HCT116 (cell line): ENCODE results near the gene ERGIC3. TPM values are rescaled to one million over a fixed set of nuclear protein-coding genes. Genes with fewer than 3 reads are reported as not detected.

Experiments
- ATAC-seq: fragments of 200-7000 bp; cut with Tn5 transposase; 2 replicates; pipeline ENCODE4 v1.9.1; 2020; ENCODE audit warnings: mild to moderate bottlenecking, moderate library complexity
- BruUV-seq: library from RNA; stranded (reverse); fragments of 400-500 nt; replicated peaks from 2 replicates; lab custom pipeline; 2021; lab: Mats Ljungman, UMichigan
- CTCF ChIA-PET: fragments of 300-600 bp; sonication (Branson Sonifier 250); formaldehyde crosslinking; loops from one replicate; lab custom pipeline; 2021; ENCODE audit warnings: antibody characterized with exemption; lab: Charles Lee
- POLR2A ChIA-PET: fragments of 300-600, 350-600 bp; sonication (Branson Sonifier 250); formaldehyde crosslinking; loops from one replicate; lab custom pipeline; 2021; ENCODE audit warnings: antibody characterized with exemption; lab: Charles Lee
- RAD21 ChIA-PET, 2 experiments: fragments of 300-600 bp; sonication (Branson Sonifier 250); formaldehyde crosslinking; loops; one replicate each; lab custom pipeline; 2023; ENCODE audit warnings: low total read pairs in 2 of 2; ENCODE audit not compliant: uncharacterized antibody in 2 of 2, unreplicated experiment in 2 of 2, low non-redundant PET in 1 of 2; lab: Charles Lee
- DNase-seq: peaks from one replicate; pipeline ENCODE4 v3.0.0-alpha.2; 2010; ENCODE audit warnings: low read depth, low spot score
- H2AFZ ChIP-seq: fragments of 200-600 bp; shearing (Covaris generic), sonication (generic); 2 replicates; pipeline ENCODE4 v1.6.1; 2017; ENCODE audit warnings: low read depth, mixed run types, mixed read lengths, antibody characterized with exemption, low read length; ENCODE audit not compliant: poor library complexity, severe bottlenecking
- H3K27ac ChIP-seq: 2 replicates; pipeline ENCODE4 v1.5.1; 2012; ENCODE audit warnings: low read depth, low read length
- H3K27me3 ChIP-seq: fragments of 200-600 bp; sonication (generic); 2 replicates; pipeline ENCODE4 v1.6.1; 2016; ENCODE audit warnings: mixed run types, low read length, mixed read lengths; ENCODE audit not compliant: insufficient read depth
- H3K36me3 ChIP-seq, 2 experiments: fragments of 200-500 bp in 1 of 2; fragments of 200-600 bp in 1 of 2; sonication (Bioruptor generic) in 1 of 2; sonication (generic) in 1 of 2; 2 replicates each; pipeline versions ENCODE4 v1.5.1 to v1.6.1; 2014 to 2016; ENCODE audit warnings: low read length in 2 of 2, inconsistent platforms in 1 of 2, mixed read lengths in 1 of 2, mixed run types in 1 of 2; ENCODE audit not compliant: insufficient read depth in 2 of 2, control insufficient read depth in 1 of 2
- H3K4me1 ChIP-seq, 2 experiments: fragments of 200-600 bp in 1 of 2; sonication (generic) in 1 of 2; 2 replicates each; pipeline versions ENCODE4 v1.5.1 to v1.6.1; 2012 to 2017; ENCODE audit warnings: low read length in 2 of 2, inconsistent platforms in 1 of 2, mild to moderate bottlenecking in 1 of 2, mixed read lengths in 1 of 2, mixed run types in 1 of 2, moderate library complexity in 1 of 2; ENCODE audit not compliant: insufficient read depth in 2 of 2, control insufficient read depth in 1 of 2
- H3K4me2 ChIP-seq: fragments of 200-600 bp; sonication (generic); 2 replicates; pipeline ENCODE4 v1.6.1; 2017; ENCODE audit warnings: mixed run types, low read length, mixed read lengths
- H3K4me3 ChIP-seq, 2 experiments: fragments of 200-600 bp in 1 of 2; sonication (generic) in 1 of 2; replicated peaks in 1 of 2; 2 replicates each; pipeline ENCODE4 v1.5.1; 2011 to 2016; ENCODE audit warnings: low read length in 2 of 2, control low read depth in 1 of 2, low read depth in 1 of 2, mild to moderate bottlenecking in 1 of 2, mixed read lengths in 1 of 2, mixed run types in 1 of 2
- H3K79me2 ChIP-seq: fragments of 200-600 bp; sonication (generic); 2 replicates; pipeline ENCODE4 v1.6.1; 2017; ENCODE audit warnings: mild to moderate bottlenecking, mixed run types, low read length, moderate library complexity, mixed read lengths; ENCODE audit not compliant: insufficient read depth
- H3K9ac ChIP-seq: fragments of 200-600 bp; sonication (generic); 2 replicates; pipeline ENCODE4 v1.6.1; 2016; ENCODE audit warnings: low read length, mixed read lengths
- H3K9me2 ChIP-seq: fragments of 200-600 bp; sonication (generic), shearing (Covaris generic); 2 replicates; pipeline ENCODE4 v1.6.1; 2017; ENCODE audit warnings: mixed run types, mild to moderate bottlenecking, moderate library complexity; ENCODE audit not compliant: insufficient read depth
- H3K9me3 ChIP-seq, 2 experiments: fragments of 200-500 bp in 1 of 2; fragments of 200-600 bp in 1 of 2; sonication (Bioruptor generic) in 1 of 2; sonication (generic) in 1 of 2; 2 replicates each; pipeline ENCODE4 v1.6.1; 2014 to 2017; ENCODE audit warnings: low read length in 2 of 2, mixed read lengths in 2 of 2, inconsistent platforms in 1 of 2, low read depth in 1 of 2, mild to moderate bottlenecking in 1 of 2, mixed run types in 1 of 2, moderate library complexity in 1 of 2; ENCODE audit not compliant: control insufficient read depth in 1 of 2, insufficient read depth in 1 of 2
- H4K20me1 ChIP-seq: fragments of 200-600 bp; sonication (generic), shearing (Covaris generic); 2 replicates; pipeline ENCODE4 v1.6.1; 2017; ENCODE audit warnings: mixed run types, mild to moderate bottlenecking, moderate library complexity; ENCODE audit not compliant: insufficient read depth
- ATF3 ChIP-seq: IDR thresholded peaks from 2 replicates; pipeline ENCODE4 v1.6.1; 2012
- CBX3 ChIP-seq: IDR thresholded peaks from 2 replicates; pipeline ENCODE4 v1.6.1; 2012; ENCODE audit warnings: low read depth
- CEBPB ChIP-seq: IDR thresholded peaks from 2 replicates; pipeline ENCODE4 v1.6.1; 2012; ENCODE audit warnings: low read depth
- CTCF ChIP-seq, 3 experiments: fragments of 200-600 bp in 1 of 3; sonication (generic) in 1 of 3; IDR thresholded peaks in 2 of 3; conservative IDR thresholded peaks in 1 of 3; 2 replicates each; pipeline ENCODE4 v1.5.1; 2012 to 2017; ENCODE audit warnings: low read depth in 2 of 3, low read length in 2 of 3, antibody characterized with exemption in 1 of 3, borderline replicate concordance in 1 of 3, control low read depth in 1 of 3, mild to moderate bottlenecking in 1 of 3, mixed read lengths in 1 of 3, mixed run types in 1 of 3, moderate library complexity in 1 of 3; ENCODE audit not compliant: insufficient read depth in 1 of 3
- ELF1 ChIP-seq: IDR thresholded peaks from 2 replicates; pipeline ENCODE4 v1.6.1; 2012; ENCODE audit warnings: low read depth, borderline replicate concordance
- EZH2 ChIP-seq: fragments of 200-600 bp; sonication (generic); IDR thresholded peaks from 2 replicates; pipeline ENCODE4 v1.6.1; 2017; ENCODE audit warnings: antibody characterized with exemption, mixed run types
- FOSL1 ChIP-seq: IDR thresholded peaks from 2 replicates; pipeline ENCODE4 v1.6.1; 2012; ENCODE audit warnings: low read depth
- RAD21 ChIP-seq: IDR thresholded peaks from 2 replicates; pipeline ENCODE4 v1.6.1; 2012; ENCODE audit warnings: low read depth, mild to moderate bottlenecking
- SIN3A ChIP-seq: IDR thresholded peaks from 2 replicates; pipeline ENCODE4 v1.6.1; 2012; ENCODE audit warnings: low read depth
- SP1 ChIP-seq: IDR thresholded peaks from 2 replicates; pipeline ENCODE4 v1.6.1; 2012; ENCODE audit warnings: low read depth
- SRF ChIP-seq: IDR thresholded peaks from 2 replicates; pipeline ENCODE4 v1.6.1; 2012; ENCODE audit warnings: low read depth
- TCF7L2 ChIP-seq: IDR thresholded peaks from 2 replicates; pipeline ENCODE4 v1.7.0; 2011; ENCODE audit warnings: borderline replicate concordance, inconsistent platforms; ENCODE audit not compliant: insufficient read depth, insufficient read length; ENCODE audit errors: extremely low read depth
- intact Hi-C: fragments of 100-400 bp; cut with micrococcal nuclease; formaldehyde crosslinking; loops from 2 replicates; pipeline ENCODE4 v1.10.0; 2022
- total RNA-seq: library from RNA; stranded (reverse); gene quantifications from one replicate; pipeline ENCODE4 v1.2.1, GENCODE V29; 2021; ENCODE audit not compliant: unreplicated experiment
- TF ChIP-seq, protein P1 (sequence below): IDR thresholded peaks from 2 replicates; pipeline ENCODE4 v1.6.1; 2012; ENCODE audit warnings: low read depth

The ERGIC3 gene
- total RNA-seq, 1 experiment from 2014 or later, result 229 TPM

DNA sequence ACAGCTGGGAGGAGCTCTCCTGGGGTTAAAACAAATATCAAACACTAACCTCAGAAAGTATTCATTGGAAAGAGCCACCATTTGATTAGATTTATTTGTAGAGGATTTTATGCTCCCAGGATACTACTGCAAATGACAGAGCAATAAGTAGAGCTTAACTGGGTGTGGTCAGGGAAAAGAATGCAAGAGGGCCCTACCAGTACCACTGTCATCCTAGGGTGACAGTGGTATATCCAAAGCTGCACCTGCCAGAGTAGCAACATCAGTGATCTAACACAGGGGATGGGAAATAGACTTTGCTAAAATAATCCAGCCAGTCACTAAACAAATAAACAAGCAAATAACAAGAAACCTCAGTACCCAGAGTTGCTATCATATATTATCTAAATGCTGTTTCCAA lies 29.7 kb downstream of the ERGIC3 start:
- DNase-seq (no peak), ATAC-seq (no peak)
- ChIA-PET RAD21 (no interaction called here), CTCF (interaction anchor here (1.1 kb wide), 1 partner anchor 48 kb away, joined by 3 read pairs; no protein-coding TSS in a partner anchor), POLR2A (no interaction called here)
- no peak overlapping the region for H3K9ac ChIP-seq
- H3K36me3 ChIP-seq, result no peaks in the 10 kb centered on the region
- intact Hi-C loops, result no loop called here
- BruUV-seq, result no TSS peak
- no peak for TF ChIP-seq ELF1
- no peak for TF ChIP-seq SRF
- no peak for TF ChIP-seq EZH2
- no peak overlapping the region for H3K27ac ChIP-seq
- H3K9me3 ChIP-seq, result peaks cover 0 to 3% of the 10 kb centered on the region in 2 experiments; a peak in 1 of 4 replicates
- H3K4me2 ChIP-seq, result no peak overlapping the region
- no peaks in the 10 kb centered on the region for H4K20me1 ChIP-seq
- H3K9me2 ChIP-seq, result no peaks in the 10 kb centered on the region
- no peak overlapping the region for H3K4me3 ChIP-seq
- no peaks in the 10 kb centered on the region for H3K27me3 ChIP-seq
- no peak overlapping the region for H2AFZ ChIP-seq
- H3K4me1 ChIP-seq, result peaks cover 0 to 8% of the 10 kb centered on the region in 2 experiments; a peak in 2 of 4 replicates
- H3K79me2 ChIP-seq, result no peaks in the 10 kb centered on the region

DNA sequence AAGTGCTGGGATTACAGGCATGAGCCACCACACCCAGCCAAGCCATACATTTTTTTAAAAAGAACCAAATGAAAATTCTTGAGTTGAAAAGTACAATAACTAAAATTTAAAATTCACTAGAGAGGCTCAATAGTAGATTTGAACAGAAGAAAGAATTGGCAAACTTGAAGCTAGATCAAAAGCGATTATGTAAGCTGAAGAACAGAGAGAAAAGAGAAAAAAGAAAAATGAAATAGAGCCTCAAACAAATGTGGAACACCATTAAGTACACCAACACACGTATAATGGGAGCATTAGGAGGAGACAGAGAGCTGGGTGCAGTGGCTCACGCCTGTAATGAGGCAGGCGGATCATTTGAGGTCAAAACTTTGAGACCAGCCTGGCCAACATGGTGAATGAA lies 31.0 kb downstream of the ERGIC3 start:
- intact Hi-C loops, result no loop called here
- Histone ChIP-seq H4K20me1 (no peaks in the 10 kb centered on the region), H3K79me2 (no peaks in the 10 kb centered on the region), H3K4me2 (no peak overlapping the region), H2AFZ (no peak overlapping the region), H3K9ac (no peak overlapping the region), H3K27me3 (no peaks in the 10 kb centered on the region), H3K4me1 (peaks cover 0 to 8% of the 10 kb centered on the region in 2 experiments; a peak in 2 of 4 replicates), H3K36me3 (no peaks in the 10 kb centered on the region), H3K4me3 (no peak overlapping the region), H3K9me3 (peaks cover 0 to 3% of the 10 kb centered on the region in 2 experiments; a peak in 1 of 4 replicates), H3K9me2 (no peaks in the 10 kb centered on the region), H3K27ac (no peak overlapping the region)
- ChIA-PET CTCF (no interaction called here), RAD21 (no interaction called here), POLR2A (no interaction called here)
- DNase-seq, result no peak
- no TSS peak for BruUV-seq
- ATAC-seq, result no peak
- TF ChIP-seq CBX3, result no peak
- no peak for TF ChIP-seq SIN3A
- TF ChIP-seq RAD21, result no peak
- no peak for TF ChIP-seq FOSL1
- TF ChIP-seq, protein P1, sequence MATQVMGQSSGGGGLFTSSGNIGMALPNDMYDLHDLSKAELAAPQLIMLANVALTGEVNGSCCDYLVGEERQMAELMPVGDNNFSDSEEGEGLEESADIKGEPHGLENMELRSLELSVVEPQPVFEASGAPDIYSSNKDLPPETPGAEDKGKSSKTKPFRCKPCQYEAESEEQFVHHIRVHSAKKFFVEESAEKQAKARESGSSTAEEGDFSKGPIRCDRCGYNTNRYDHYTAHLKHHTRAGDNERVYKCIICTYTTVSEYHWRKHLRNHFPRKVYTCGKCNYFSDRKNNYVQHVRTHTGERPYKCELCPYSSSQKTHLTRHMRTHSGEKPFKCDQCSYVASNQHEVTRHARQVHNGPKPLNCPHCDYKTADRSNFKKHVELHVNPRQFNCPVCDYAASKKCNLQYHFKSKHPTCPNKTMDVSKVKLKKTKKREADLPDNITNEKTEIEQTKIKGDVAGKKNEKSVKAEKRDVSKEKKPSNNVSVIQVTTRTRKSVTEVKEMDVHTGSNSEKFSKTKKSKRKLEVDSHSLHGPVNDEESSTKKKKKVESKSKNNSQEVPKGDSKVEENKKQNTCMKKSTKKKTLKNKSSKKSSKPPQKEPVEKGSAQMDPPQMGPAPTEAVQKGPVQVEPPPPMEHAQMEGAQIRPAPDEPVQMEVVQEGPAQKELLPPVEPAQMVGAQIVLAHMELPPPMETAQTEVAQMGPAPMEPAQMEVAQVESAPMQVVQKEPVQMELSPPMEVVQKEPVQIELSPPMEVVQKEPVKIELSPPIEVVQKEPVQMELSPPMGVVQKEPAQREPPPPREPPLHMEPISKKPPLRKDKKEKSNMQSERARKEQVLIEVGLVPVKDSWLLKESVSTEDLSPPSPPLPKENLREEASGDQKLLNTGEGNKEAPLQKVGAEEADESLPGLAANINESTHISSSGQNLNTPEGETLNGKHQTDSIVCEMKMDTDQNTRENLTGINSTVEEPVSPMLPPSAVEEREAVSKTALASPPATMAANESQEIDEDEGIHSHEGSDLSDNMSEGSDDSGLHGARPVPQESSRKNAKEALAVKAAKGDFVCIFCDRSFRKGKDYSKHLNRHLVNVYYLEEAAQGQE, result no peak
- no peak for TF ChIP-seq EZH2
- TF ChIP-seq CEBPB, result no peak
- no peak for TF ChIP-seq TCF7L2
- no peak for TF ChIP-seq SP1
- TF ChIP-seq CTCF (IDR thresholded peaks at IDR 0.05 in 2 of 3, conservative IDR thresholded peaks at IDR 0.05 in 1 of 3; ENCODE audit: borderline replicate concordance in 1 of 3, insufficient read depth in 1 of 3, low read depth in 2 of 3, low read length in 2 of 3), result no peak
- TF ChIP-seq ATF3, result no peak
